Motor neuron (in vitro differentiated cells): ENCODE results near the gene PIK3C3. TPM values are rescaled to one million over a fixed set of nuclear protein-coding genes. Genes with fewer than 3 reads are reported as not detected.
"Not testable (repeated sequence)": the region's sequence is repeated elsewhere in the genome, so short reads cannot be mapped to it uniquely, and the experiment has no call there.

Experiments
- ATAC-seq, 8 experiments: fragments of 200-7000 bp; cut with Tn5 transposase; replicated peaks in 6 of 8; 2 replicates each; pipeline ENCODE4 v1.8.0; 2021; ENCODE audit warnings: mild to moderate bottlenecking in 8 of 8, moderate library complexity in 8 of 8
- H3K27ac ChIP-seq, 2 donors: fragments of 250-450 bp; sonication (Bioruptor Pico); 2 replicates each; pipeline ENCODE4 v1.9.0; 2021; ENCODE audit warnings: antibody characterized with exemption in 2 of 2, mild to moderate bottlenecking in 2 of 2, moderate library complexity in 1 of 2
- H3K4me1 ChIP-seq, 2 donors: fragments of 250-450 bp; sonication (Bioruptor Pico); replicated peaks in 1 of 2; 2 replicates each; pipeline ENCODE4 v1.6.1; 2021; ENCODE audit warnings: antibody characterized with exemption in 2 of 2, mild to moderate bottlenecking in 2 of 2, moderate library complexity in 1 of 2
- H3K4me3 ChIP-seq, 5 donors: fragments of 250-450 bp; sonication (Bioruptor Pico); 2 replicates each; pipeline ENCODE4 v1.9.0; 2021; ENCODE audit warnings: antibody characterized with exemption in 5 of 5, mild to moderate bottlenecking in 5 of 5, moderate library complexity in 4 of 5
- WGBS, 10 experiments: fragments of 450-650 bp; shearing (Covaris generic); methylation state at CpG; one replicate each; pipeline ENCODE4 v1.0.0; 2022; 5-methylcytosine and 5-hydroxymethylcytosine counted together
- in situ Hi-C, 9 experiments: fragments of 400-800 bp; cut with MboI; loops; one replicate each; pipeline ENCODE4 v1.15.0; 2021; ENCODE audit warnings: low sequenced_read_pairs in 9 of 9, low pct_unique_long_range_greater_than_20kb in 2 of 9; ENCODE audit not compliant: unreplicated experiment in 9 of 9
- total RNA-seq, 8 experiments: library from RNA; unstranded; fragments of 300-600 nt; gene quantifications; 2 replicates each; pipeline versions ENCODE4 v1.2.3 to v1.2.4, GENCODE V29; 2022

The PIK3C3 gene
- total RNA-seq, 8 experiments from 2014 or later, result 28.0 to 125 (median 37.5) TPM

DNA sequence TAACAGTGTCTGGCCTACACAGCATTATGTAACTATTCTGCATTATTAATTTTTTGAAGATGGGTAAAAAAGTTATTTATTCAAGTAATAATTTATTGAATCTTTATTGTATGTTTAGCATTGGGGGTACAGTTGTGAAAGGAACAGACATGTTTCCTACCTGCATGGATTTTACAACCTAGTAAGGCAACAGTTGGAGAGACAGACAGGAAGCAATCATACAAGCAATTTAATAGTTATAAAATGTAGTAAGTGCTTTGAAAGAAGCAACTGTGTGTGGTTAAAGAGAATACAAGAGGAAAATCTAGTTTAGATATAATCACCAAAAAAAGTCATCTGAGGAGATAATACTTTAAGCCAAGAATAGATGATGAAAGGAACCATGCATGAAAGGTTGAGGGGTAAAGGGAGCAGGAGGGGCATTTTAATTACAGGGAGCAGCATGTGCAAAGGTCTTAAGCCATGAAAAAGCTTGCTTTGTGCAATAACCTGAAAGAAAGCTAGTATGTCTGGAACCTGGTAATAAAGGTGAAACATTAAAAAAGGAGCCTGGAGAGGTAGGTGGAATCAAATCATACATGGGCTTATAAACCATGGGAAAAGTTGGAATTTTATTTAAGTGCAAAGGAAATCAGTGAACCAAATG, 140.8 kb downstream of the PIK3C3 start:
- ATAC-seq, result no peak
- in situ Hi-C loops, result no loop called here
- Histone ChIP-seq H3K4me3 (no peak overlapping the region), H3K27ac (no peak overlapping the region), H3K4me1 (peaks cover 10 to 13% of the 10 kb centered on the region in 2 donors)

DNA sequence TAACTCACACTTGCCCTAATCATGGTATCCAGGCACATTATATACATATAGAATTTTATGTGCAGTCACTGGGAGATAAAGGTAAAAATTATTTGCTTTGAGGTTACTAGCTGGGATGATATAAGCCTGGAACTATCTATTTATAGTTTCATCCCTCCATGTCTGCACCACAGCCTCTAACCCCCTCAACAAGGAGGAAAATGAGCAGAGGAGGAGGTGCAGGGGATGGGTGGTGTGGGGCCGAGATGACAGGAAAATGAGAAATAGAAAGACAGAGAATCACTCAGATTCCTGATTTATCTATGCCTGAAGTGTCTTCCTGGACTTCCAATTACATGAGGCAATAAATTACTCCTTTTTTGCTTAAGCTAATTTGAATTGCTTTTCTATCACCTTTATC, 145.2 kb downstream of the PIK3C3 start:
- Histone ChIP-seq H3K4me1 (peaks cover 17 to 22% of the 10 kb centered on the region in 2 donors), H3K4me3 (no peak overlapping the region), H3K27ac (no peak overlapping the region)
- in situ Hi-C loops, result loop anchor here in 2 of 9 experiments (25.0 kb wide), 3 partner anchors 187 to 1462 kb away; no protein-coding TSS in a partner anchor
- peak in 5 of 8 experiments; percentile 72 to 88 (median 83) for ATAC-seq
- 0 to 60% (median 14%) methylated on average over 1 of the region's 1 CpG; no CpG with 5 or more reads in 7 of the 10 experiments for WGBS, 10 experiments

DNA sequence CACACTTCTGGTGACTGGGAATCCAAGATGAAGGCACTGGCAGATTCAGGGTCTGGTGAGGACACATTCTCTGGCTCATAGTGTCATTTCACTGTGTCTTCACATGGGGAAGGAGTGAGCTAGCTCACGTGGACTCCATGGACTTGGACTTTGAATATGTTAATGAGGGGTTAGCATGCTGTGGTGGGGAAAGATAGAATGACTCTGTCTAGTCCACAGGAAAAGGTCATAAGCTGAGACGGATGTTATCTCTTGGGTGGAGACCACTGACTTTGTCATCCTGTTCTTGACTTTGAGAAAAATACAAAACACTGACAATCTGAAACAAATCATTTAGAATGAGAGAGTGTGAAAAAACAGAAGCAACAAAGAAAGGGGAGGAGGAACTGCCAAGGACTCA, 145.9 kb downstream of the PIK3C3 start:
- peak in 7 of 8 experiments; percentile 39 to 98 (median 82) for ATAC-seq
- Histone ChIP-seq H3K27ac (peak overlapping the region in 1 of 2 donors; percentile 25), H3K4me1 (peaks cover 19 to 24% of the 10 kb centered on the region in 2 donors), H3K4me3 (no peak overlapping the region)
- in situ Hi-C loops, result loop anchor here in 2 of 9 experiments (25.0 kb wide), 3 partner anchors 186 to 1461 kb away; no protein-coding TSS in a partner anchor
- WGBS, 10 experiments, result 0 to 80% (median 33%) methylated on average over 1 to 2 of the region's 2 CpGs; no CpG with 5 or more reads in 3 of the 10 experiments

DNA sequence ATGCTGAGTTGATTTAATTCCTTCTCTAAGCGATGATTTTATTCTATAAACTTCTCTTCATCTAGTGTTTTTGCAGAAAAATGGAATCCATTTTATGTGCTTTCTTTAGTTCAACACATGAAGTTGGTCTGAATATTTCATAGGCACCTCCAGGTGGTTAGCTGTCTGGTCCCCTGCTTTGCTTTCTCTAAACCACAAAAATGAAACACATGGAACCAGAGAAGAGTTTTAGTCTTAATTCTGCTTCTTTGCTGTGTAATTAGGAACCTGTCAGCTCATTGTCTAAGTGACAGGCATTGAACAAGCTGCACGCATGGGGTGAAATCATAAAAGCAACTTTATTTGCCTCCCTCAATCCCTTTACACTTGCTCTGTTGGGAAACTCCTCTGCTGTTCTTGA, 150.4 kb downstream of the PIK3C3 start:
- H3K4me1 ChIP-seq, result peaks cover 45 to 49% of the 10 kb centered on the region in 2 donors
- in situ Hi-C loops, result loop anchor here in 2 of 9 experiments (25.0 kb wide), 3 partner anchors 182 to 1457 kb away; no protein-coding TSS in a partner anchor
- no peak overlapping the region for H3K27ac ChIP-seq
- H3K4me3 ChIP-seq, result no peak overlapping the region
- 50 to 90% (median 79%) methylated on average over 1 to 2 of the region's 2 CpGs for WGBS, 10 experiments
- ATAC-seq, result no peak

DNA sequence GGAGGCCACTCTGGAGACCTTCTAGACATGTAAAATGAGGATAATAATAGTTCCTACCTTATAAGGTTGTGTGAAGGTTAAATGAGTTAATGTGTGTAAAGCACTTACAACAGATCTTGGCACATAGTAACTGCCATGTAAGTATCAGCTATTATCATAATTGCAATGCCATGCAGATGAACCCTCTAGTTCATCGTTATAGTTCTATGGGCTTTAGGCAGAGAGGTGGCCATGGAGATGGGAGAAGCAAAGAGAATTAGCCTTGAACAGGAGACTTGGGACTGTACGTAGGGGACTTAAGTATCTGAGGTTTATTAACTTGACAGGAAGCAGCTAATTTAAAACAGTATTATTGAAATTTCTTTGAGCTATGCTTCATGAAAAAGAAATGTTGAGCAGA, 151.8 kb downstream of the PIK3C3 start:
- Histone ChIP-seq H3K27ac (no peak overlapping the region), H3K4me3 (no peak overlapping the region)

DNA sequence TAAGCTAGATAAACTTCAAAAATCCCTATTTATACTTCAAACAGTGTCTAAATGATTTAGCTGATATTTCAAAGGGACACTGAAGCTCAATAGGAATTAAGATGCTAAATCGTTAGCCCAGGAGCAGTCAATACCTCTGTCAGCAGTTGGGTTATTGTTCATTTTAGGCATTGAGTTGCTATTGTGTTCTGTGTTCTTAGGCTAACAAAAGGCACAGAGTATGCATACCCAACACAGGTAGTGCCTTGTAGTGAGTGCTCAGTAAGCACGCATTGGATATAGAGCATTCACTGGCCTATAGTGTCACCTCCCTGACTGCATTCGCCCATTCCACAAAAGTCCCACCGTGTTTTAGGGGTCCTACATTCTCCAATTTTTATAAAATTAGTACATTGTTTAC, 152.3 kb downstream of the PIK3C3 start:
- peaks cover 37 to 39% of the 10 kb centered on the region in 2 donors for H3K4me1 ChIP-seq
- in situ Hi-C loops, result loop anchor here in 2 of 9 experiments (25.0 kb wide), 3 partner anchors 180 to 1455 kb away; no protein-coding TSS in a partner anchor
- no peak overlapping the region for H3K4me3 ChIP-seq
- peak overlapping the region; percentile 33 to 51 for H3K27ac ChIP-seq
- peak in 5 of 8 experiments; percentile 21 to 45 (median 34) for ATAC-seq
- WGBS, 10 experiments, result 0 to 86% (median 53%) methylated on average over 1 to 4 of the region's 4 CpGs; no CpG with 5 or more reads in 3 of the 10 experiments

More for the DNA sequence above, 151.8 kb downstream of the PIK3C3 start:
- in situ Hi-C loops, result loop anchor here in 2 of 9 experiments (25.0 kb wide), 3 partner anchors 181 to 1456 kb away; no protein-coding TSS in a partner anchor
- 30 to 100% (median 63%) methylated on average over 1 to 2 of the region's 2 CpGs; no CpG with 5 or more reads in 3 of the 10 experiments for WGBS, 10 experiments
- H3K4me1 ChIP-seq, result peaks cover 37 to 39% of the 10 kb centered on the region in 2 donors
- ATAC-seq, result peak in 2 of 8 experiments; percentile 56 to 75

DNA sequence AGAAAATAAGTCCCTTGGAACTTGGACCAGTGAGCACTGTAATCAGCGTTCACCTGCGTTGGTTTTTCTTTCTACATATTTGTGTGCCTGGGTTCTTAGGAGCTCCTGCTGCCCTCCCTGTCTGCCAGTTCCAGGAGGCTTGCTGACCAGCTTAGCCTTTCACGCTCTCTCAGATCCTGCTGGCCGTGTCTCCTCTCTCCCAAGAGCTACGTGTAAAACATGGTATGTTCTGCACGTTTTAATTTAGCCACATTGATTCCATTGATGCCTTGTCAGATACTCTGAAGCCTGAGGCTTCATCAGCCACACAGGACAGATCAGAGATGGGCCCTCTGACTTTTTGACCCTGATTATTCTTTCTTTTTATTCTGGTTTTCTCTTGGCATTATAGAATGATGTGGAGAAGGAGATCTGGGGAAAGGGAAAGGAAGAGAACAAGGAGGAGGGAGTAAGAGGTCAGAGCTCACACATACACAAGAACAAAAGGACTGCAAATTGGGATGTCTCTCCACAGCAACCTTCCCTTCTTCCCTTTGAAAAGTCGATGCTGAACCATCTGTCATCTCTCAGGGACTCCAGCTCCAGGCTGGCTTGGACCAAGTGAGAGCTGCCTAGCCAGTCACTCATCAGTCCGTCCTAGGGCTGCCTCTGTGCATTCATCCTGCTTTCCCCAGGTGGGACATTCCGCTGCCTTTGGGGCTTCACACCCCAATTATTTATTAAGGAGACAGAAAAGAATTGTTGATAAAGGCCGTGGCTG, 152.8 kb downstream of the PIK3C3 start:
- H3K27ac ChIP-seq, result peak overlapping the region; percentile 33 to 51
- no peak overlapping the region for H3K4me3 ChIP-seq
- in situ Hi-C loops, result loop anchor here in 2 of 9 experiments (25.0 kb wide), 3 partner anchors 179 to 1454 kb away; no protein-coding TSS in a partner anchor
- WGBS, 10 experiments, result 0 to 71% (median 38%) methylated on average over 1 to 9 of the region's 10 CpGs; no CpG with 5 or more reads in 1 of the 10 experiments
- H3K4me1 ChIP-seq, result peaks cover 37 to 44% of the 10 kb centered on the region in 2 donors
- peak in 5 of 8 experiments; percentile 64 to 84 (median 74) for ATAC-seq

DNA sequence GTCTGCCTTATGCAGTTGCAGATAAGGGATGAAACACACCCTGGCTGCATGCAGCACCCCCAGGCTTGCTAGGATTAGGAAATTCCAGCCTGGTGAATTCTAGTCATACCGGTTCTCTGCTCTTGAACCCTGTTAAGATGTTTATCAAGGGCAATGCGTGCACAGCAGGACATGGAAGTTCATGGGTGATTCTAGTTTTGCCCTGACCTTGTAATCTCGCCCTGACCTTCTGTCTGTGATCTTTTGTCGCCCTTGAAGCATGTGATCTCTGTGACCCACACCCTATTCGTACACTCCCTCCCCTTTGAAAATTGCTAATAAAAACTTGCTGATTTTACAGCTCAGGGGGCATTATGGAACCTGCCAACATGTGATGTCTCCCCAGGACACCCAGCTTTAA, 157.1 kb downstream of the PIK3C3 start:
- peaks cover 25 to 53% of the 10 kb centered on the region in 2 donors for H3K4me1 ChIP-seq
- not testable (repeated sequence) for H3K27ac ChIP-seq, ATAC-seq, H3K4me3 ChIP-seq
- WGBS, 10 experiments, result 58 to 100% (median 93%) methylated on average over 2 to 5 of the region's 5 CpGs; no CpG with 5 or more reads in 2 of the 10 experiments
- in situ Hi-C loops, result loop anchor here in 2 of 9 experiments (25.0 kb wide), 3 partner anchors 175 to 1450 kb away; no protein-coding TSS in a partner anchor

DNA sequence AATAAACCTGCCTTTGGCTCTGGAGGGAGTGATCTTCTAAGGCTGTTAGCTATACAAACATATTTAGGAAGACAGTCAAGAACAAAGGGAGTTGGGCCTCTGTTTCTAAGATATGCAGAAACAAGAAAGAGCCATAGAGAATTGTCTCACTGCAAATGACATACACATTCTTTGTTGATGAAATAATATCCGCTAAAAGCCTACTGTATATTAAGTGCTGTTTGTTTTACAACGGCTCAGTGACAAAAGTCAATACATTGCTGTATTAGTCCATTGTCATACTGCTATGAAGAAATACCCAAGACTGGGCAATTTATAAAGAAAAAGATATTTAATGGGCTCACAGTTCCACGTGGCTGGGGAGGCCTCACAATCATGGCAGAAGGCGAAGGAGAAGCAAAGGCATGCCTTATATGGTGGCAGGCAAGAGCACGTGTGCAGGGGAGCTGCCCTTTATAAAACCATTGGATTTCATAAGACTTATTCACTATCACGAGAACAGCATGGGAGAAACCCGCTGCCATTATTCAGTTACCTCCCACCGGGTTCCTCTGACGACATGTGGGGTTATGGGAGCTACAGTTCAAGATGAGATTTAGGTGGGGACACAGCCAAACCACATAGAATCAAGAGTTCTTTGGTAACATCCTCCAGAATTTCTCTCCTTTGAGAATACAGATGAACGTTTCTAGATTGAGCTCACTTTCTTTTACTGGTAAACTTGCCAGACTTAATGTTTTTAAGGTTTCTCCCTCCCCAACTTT, 157.8 kb downstream of the PIK3C3 start:
- peaks cover 18 to 46% of the 10 kb centered on the region in 2 donors for H3K4me1 ChIP-seq
- in situ Hi-C loops, result loop anchor here in 2 of 9 experiments (25.0 kb wide), 3 partner anchors 174 to 1449 kb away; no protein-coding TSS in a partner anchor
- H3K4me3 ChIP-seq, result no peak overlapping the region
- ATAC-seq, result peak in 4 of 8 experiments; percentile 23 to 43 (median 30)
- 67 to 100% (median 85%) methylated on average over 2 to 8 of the region's 10 CpGs for WGBS, 10 experiments
- H3K27ac ChIP-seq, result peak overlapping the region in 1 of 2 donors; percentile 66

DNA sequence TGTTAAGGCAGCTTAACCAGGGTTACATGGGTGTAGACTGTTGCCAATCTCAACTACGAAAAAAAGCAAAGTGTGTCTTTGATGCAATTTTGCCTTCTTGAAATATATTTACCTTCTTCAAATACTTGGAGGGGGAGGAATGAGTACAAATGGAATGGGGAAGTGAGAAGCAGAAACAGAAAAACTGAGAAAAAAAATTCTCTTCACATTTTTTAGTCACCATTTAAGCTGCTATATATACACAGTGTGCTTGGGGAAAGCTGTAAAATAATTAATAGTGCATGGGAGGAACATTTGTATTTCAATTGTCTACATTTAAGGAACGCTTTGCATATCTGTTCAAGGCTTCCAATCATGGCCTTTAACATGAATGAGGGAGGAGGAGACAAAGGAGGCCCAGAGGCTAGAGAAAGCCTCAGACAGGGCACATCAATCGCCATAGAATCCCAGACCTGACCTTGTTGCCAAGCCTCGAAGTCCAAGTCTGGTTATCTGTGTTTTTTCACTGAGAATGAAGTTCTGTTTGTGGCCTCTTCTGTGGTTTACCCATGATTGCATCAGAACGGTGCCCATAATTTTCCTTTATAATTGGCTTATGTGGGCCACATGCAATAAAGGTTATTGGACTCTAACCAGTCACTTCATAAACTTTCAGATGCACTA, 158.6 kb downstream of the PIK3C3 start:
- in situ Hi-C loops, result loop anchor here in 2 of 9 experiments (25.0 kb wide), 3 partner anchors 174 to 1449 kb away; no protein-coding TSS in a partner anchor
- Histone ChIP-seq H3K4me1 (peaks cover 9 to 37% of the 10 kb centered on the region in 2 donors), H3K27ac (peak overlapping the region; percentile 54 to 66), H3K4me3 (no peak overlapping the region)
- WGBS, 10 experiments, result 29 to 100% (median 65%) methylated on average over 1 to 5 of the region's 5 CpGs; no CpG with 5 or more reads in 1 of the 10 experiments
- peak; percentile 17 to 77 (median 59) for ATAC-seq

DNA sequence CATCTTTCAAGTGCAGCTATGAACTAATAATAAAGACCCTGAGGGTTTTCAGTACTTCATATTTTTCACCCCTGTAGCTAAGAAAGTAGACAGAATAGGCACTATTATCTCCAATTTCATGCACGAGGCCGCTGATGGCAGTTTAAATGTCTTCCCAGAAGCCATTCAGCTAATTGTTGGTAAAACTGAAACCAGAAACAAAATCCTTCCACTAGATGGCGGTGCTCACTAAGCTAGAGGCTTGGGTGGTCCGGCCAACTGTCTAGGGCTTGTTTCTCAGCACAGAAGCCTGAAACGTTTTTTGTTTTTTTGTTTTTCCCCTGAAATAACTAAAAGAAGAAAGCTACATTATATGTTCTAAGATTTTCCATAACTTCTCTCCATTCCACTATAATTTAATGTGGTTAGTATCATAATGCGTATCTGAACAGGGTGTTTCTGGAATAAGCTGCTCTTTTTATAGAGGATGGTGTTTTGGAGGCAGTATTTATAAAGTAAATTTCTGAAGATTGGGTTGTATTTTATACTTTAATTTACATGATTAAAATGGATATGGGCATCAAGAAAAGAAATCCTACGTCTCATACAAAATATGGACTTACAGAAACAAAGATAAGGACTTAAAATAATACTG, 159.4 kb downstream of the PIK3C3 start:
- Histone ChIP-seq H3K27ac (peak overlapping the region; percentile 54 to 66), H3K4me1 (peaks cover 6 to 31% of the 10 kb centered on the region in 2 donors), H3K4me3 (no peak overlapping the region)
- ATAC-seq, result peak; percentile 83 to 96 (median 92)
- 8 to 79% (median 21%) methylated on average over 1 to 7 of the region's 7 CpGs for WGBS, 10 experiments
- in situ Hi-C loops, result loop anchor here in 2 of 9 experiments (25.0 kb wide), 3 partner anchors 173 to 1448 kb away; no protein-coding TSS in a partner anchor
